HepG2 (cell line): ENCODE data around the gene AGAP1.

Source experiments
- CEBPZ ChIP-seq: IDR thresholded peaks from 2 replicates; pipeline ENCODE4 v1.6.1; 2012; ENCODE audit warnings: low read length, improper control_type of control experiment
- CTCF ChIP-seq: sonication (generic); formaldehyde crosslinking; IDR thresholded peaks from 2 replicates; pipeline ENCODE4 v1.5.0; 2020; ENCODE audit warnings: mild to moderate bottlenecking, missing genetic modification reagents, moderate library complexity
- SOX13 ChIP-seq, 3 experiments: fragments of 450-650 bp in 1 of 3; sonication (generic) in 1 of 3; formaldehyde crosslinking in 1 of 3; IDR thresholded peaks in 2 of 3; conservative IDR thresholded peaks in 1 of 3; 2 replicates each; pipeline versions ENCODE4 v1.5.0 to v1.6.1; 2016 to 2020; ENCODE audit warnings: antibody characterized with exemption in 1 of 3, mild to moderate bottlenecking in 1 of 3, missing compliant biosample characterization in 1 of 3, missing genetic modification reagents in 1 of 3, moderate library complexity in 1 of 3
- TBL1XR1 ChIP-seq: fragments of 150-350 bp; IDR thresholded peaks from 2 replicates; pipeline ENCODE4 v1.6.1; 2014; ENCODE audit warnings: borderline replicate concordance, low read length; ENCODE audit not compliant: partially characterized antibody
- YY1 ChIP-seq: IDR thresholded peaks from 2 replicates; pipeline ENCODE4 v1.6.1; 2011; ENCODE audit warnings: low read length, low read depth, moderate library complexity, mild to moderate bottlenecking; ENCODE audit not compliant: insufficient read depth, insufficient replicate concordance
- ZNF280B ChIP-seq: sonication (generic); formaldehyde crosslinking; IDR thresholded peaks from 2 replicates; pipeline ENCODE4 v1.5.0; 2020; ENCODE audit warnings: missing genetic modification reagents, mild to moderate bottlenecking, borderline replicate concordance
- TF ChIP-seq, protein P1 (sequence below): sonication (generic); formaldehyde crosslinking; IDR thresholded peaks from 2 replicates; pipeline ENCODE4 v1.8.0; 2022; ENCODE audit warnings: mild to moderate bottlenecking, missing genetic modification reagents; ENCODE audit not compliant: insufficient replicate concordance

- TF ChIP-seq CTCF (CRISPR knock-in tag), result no peak
- no peak for TF ChIP-seq ZNF280B
- TF ChIP-seq CEBPZ, result no peak
- no peak for TF ChIP-seq SOX13 (IDR thresholded peaks at IDR 0.05)
- TF ChIP-seq SOX13 (CRISPR knock-in tag; conservative IDR thresholded peaks at IDR 0.05 in 1 of 2, IDR thresholded peaks at IDR 0.05 in 1 of 2), result no peak
- TF ChIP-seq, protein P1, sequence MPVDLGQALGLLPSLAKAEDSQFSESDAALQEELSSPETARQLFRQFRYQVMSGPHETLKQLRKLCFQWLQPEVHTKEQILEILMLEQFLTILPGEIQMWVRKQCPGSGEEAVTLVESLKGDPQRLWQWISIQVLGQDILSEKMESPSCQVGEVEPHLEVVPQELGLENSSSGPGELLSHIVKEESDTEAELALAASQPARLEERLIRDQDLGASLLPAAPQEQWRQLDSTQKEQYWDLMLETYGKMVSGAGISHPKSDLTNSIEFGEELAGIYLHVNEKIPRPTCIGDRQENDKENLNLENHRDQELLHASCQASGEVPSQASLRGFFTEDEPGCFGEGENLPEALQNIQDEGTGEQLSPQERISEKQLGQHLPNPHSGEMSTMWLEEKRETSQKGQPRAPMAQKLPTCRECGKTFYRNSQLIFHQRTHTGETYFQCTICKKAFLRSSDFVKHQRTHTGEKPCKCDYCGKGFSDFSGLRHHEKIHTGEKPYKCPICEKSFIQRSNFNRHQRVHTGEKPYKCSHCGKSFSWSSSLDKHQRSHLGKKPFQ (CRISPR knock-in tag), result no peak
- no peak for TF ChIP-seq YY1
- no peak for TF ChIP-seq TBL1XR1
Measured at GRCh38 chr2:235537587-235537986, 43.7 kb downstream of the AGAP1 start.
